HG02840 (cell line): Measurements from ENCODE around the gene THBS1.

Source experiments
- ATAC-seq: cut with Tn5 transposase; IDR thresholded peaks from one replicate; pipeline ENCODE4 v1.9.1; 2021; ENCODE audit warnings: mild to moderate bottlenecking, moderate library complexity, moderate number of reproducible peaks; ENCODE audit not compliant: unreplicated experiment, low FRiP score

THBS1 gene

DNA sequence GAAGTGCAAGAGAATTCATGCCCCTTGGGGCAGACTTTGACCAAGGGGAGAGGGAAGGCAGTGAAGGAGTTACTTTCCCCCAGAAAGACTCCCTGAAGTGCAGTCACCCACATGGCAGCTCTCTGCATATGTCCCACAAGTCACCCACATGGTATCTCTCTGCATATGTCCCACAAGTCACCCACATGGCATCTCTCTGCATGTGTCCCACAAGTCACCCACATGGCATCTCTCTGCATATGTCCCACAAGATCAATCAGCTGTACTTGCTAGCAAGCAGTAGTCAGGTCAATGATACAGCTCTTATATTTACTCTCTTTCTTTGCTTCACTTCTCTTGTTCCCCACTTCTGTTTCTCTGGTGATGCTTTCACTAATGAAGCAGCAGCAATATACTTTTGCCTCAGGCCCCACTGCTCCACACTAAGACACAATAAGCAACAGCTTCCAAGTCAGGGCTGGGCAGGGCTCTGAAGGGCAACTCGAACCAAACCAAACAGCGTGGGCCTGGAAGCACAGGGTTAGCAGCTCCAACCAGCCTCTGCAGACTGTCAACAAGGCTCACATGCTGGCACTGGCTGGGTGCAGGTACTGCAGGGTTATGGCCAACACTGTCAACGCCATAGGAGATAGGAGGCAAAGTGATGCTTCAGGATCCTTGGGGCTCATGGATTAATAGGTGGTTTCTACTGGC lies 46.7 kb downstream of the THBS1 start:
- ATAC-seq: no peak

DNA sequence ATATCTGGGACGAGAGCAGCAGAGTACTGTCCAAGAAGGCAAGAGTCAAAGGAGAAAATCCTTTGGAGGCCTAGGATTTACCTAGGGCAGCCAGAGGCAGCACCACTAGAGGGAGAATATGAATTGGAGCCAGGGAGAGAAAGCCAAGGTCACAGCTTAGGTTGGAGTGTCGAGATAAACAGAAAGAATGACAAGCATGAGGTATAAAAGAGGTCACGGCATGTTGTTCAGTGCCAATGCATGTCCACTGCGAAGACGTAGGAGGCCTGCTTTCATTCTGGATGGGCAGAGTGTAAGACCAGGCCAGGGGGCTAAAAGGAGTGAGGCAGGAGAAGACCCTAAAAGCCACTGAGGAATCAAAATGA lies 47.2 kb downstream of the THBS1 start:
- ATAC-seq: no peak

DNA sequence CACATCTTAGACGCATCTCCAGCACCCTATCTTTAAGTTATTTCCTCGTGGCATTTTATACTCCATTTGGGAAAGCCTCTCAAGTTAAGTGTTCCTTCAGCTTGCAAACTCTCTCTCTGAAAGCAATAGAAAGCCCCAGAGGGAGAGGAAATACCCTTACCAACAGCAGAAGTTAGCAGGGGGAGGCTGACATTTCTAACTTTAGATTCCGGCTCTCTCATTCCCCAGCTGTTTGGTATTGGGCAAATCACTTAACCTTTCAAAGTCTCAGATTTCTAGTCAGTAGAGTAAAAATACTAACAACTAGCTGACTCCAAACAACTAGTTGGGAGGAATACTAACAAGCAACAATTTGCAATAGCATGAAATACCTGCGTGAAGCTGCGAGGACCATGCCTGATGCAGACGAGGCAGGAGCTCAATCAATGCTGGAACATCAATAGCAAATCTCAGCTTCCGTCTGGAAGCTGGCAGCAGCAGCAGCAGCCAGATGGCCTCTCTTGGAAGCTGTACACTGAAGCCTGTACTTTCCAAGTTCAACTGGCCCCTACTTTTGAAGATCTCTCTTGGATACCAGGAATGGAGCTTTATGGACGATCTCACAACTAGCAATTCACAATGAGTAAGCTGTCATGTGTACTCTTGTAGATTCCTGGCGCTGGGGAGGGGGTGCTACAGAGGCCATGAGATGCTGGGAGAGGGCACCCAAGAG lies 47.8 kb downstream of the THBS1 start:
- ATAC-seq: no peak

DNA sequence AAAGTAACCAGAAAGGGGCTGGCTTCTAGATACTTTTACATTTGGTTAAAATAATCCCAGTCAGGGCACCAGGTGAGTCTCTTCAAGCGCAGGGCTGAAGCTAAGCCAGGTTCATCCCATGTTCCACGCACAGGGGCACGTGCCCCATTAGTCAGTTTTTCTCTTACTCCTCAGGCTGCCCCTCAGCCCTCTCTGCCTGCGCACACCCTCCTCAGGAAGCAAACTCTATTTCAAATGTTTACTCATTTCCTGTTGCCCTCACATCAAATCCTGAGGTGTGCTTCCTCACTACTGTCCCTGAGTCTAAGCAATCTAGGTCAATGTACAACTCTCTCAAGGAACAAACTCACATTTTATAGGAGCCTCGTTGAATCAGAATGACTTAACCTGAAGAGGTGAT lies 48.5 kb downstream of the THBS1 start:
- no peak for ATAC-seq

DNA sequence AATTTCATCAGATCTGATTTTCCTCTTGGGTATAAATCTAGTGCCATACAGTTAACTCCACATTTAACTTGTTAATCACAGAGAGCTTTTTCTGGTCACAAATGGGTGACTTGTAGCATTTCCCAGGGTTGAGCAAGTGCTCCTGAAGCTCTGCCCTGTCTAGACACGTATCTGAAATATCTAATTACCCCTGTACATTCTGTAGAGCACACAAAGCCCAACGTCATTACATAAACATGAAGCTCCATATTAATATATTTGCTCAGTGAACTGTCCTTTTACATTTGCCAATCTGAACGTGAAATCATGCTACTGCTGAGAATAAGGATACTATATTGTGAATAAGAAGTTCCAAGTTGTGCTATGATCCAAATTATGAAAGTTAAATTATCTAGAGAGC lies 49.0 kb downstream of the THBS1 start:
- no peak for ATAC-seq

DNA sequence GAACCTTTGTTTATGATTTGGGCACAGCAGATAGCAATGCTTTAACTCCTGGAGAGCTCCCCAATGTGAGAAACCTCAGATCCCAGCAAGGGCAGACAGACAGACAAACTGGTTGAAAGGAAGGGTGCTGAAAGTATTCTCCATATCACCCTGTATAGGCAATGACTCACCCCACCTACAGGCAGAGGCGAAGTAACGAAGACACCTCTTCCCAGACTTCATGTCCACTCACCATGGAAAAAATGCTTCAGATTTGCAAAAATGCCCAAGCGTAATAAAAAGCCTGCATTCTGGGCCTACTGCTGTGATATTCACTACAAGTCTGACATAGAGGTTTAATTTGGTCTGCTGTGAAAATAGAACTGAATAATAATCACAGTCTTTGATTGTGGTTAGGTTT lies 50.5 kb downstream of the THBS1 start:
- no peak for ATAC-seq

DNA sequence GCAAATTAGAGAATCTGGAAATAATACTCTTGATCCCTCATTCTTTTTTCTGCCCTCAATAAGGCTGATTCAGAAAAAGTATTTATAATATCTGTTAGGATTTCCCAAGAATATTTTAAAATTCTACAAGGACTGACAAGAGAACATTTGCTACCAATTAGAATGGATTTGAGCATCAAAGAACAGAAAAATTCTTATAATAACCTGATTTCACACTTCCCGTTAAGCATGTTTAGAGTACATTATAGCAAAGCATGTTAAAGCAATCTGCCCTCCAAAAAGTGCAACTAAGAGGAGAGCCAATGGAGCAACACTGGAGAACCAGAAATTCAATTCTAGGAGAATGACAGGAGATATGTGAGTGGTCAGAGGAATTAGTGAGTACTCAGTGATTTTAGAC lies 57.2 kb downstream of the THBS1 start:
- no peak for ATAC-seq

DNA sequence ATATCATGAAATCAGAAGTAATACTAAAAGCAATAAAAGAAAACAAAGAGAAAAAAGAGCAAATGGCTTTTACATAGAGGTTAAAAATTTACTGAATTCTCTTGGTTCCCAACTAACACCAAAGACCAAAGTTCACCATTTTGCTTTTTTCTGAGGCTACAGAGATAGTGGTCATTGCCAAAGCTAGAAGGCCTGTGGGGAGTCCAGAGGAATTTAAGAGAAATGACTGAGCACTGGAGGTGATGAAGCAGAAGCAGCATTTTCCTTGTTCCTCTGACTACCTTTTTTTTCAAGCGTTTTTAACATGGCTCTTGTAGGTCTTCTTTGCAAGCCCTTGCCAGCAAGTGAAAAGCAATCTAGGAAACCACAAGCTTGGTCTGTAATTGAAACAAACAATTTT lies 58.2 kb downstream of the THBS1 start:
- no peak for ATAC-seq

DNA sequence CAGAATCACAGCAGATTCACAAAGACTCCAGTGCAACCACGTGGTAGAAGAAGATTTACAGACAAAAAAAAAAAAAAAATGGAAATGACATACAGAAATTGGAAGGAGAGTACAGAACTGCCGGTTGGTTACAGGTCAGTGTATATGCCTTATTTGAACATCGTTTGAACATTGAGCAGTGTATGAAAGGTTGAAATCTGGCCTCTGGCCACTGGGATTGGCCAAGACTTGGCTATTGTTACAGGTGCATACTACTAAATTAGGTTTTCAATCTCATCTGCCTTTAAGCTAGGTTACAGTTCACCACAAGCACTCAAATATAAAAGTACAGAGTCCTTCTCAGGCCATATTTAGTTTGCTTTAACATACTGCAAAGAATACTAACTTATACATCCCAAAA lies 59.8 kb downstream of the THBS1 start:
- ATAC-seq: no peak

DNA sequence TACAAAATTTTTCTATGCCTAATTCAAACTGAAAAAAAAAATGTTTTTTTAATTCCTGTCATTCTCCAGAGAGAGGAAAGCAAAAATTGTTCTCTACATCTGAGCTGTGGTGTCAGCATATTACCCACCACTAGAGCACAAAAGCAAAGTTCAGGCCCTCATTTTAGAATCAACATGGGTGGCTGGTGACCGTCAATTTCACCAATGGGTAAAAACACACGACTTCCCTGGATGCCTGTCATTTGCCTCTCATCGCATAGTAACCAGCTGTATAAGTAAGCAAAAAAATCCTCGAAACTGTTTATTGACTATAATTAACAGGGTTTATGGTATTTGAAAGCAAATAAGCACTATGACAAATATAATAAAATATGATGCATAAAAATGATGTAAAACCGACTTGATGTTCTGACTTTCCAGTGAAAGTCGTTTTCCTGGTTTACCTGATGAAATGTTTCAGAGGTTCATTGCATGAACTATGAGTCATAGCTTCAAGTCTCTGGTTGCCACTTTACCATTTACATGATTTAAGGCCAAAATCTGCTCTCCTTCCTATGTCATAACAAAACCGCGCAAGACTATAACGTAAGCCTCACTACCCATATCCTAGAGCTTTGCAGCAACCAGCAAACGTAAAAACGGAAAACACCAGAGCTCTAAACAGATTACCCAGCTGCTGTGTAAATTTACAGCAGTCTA lies 60.5 kb downstream of the THBS1 start:
- ATAC-seq: no peak

DNA sequence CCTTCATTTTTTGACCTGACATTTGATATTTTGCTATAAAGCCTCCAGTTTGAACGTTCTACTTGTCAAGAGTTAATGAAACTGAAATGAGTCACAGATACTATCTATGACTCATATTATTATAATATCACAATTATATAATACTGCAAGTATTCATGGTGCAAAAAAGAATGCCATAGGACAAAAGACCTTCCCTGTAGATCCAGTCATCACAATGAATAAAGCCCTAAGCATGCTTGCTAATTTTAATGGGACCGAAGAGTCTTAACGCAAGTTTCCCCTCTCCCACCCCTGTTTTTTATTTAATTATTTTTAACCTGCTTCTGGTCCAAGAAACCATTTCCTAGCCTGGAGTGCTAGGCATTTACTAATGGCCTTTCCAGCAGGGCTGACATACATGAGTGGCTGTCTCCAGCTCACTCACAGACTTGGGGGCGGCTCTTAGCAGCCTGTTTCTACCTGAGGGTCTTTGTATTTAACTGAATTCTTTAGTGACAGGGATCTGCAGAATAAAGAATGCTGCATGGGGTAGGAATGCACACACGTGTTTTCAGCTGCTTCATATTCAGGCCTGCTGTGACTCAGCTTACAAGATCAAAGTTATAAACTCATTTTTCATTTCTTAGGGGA lies 61.2 kb downstream of the THBS1 start:
- ATAC-seq: no peak

DNA sequence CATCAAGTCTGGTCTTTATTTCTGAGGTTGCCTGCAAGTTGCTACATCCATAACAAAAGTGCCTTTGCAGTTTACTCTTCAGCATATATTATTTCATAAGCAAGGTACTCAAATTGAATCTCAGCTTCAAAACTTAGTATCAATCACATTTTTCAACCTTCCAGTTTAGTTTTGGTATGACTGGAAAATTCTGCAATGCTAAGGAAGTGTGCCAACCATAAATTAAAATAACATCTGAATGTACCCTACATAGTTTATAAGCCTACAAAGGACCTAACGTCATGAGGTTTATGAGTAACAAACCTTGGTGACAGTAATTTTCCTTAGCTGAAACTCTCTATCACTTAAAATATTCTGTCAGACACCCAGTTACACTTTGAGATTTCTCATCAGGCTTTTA lies 62.8 kb downstream of the THBS1 start:
- no peak for ATAC-seq

DNA sequence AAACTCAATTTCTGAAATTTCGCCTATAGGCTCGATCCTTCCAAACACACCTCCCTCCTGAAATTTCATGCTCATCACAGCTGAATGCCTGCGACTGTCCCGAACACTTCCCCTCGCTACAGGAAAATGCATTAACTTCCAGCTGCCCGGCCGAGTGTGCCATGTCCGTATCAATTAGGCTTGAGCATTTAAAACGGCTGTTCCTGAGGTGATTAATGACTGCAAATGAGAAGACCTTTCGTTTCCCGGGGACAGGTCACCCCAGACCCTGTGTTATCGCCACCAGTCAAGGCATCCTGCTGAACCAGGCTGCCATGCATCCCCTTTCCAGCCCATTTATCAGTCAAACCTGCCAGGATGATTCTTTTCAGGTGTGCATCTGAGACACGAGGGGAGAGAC lies 63.3 kb downstream of the THBS1 start:
- no peak for ATAC-seq

DNA sequence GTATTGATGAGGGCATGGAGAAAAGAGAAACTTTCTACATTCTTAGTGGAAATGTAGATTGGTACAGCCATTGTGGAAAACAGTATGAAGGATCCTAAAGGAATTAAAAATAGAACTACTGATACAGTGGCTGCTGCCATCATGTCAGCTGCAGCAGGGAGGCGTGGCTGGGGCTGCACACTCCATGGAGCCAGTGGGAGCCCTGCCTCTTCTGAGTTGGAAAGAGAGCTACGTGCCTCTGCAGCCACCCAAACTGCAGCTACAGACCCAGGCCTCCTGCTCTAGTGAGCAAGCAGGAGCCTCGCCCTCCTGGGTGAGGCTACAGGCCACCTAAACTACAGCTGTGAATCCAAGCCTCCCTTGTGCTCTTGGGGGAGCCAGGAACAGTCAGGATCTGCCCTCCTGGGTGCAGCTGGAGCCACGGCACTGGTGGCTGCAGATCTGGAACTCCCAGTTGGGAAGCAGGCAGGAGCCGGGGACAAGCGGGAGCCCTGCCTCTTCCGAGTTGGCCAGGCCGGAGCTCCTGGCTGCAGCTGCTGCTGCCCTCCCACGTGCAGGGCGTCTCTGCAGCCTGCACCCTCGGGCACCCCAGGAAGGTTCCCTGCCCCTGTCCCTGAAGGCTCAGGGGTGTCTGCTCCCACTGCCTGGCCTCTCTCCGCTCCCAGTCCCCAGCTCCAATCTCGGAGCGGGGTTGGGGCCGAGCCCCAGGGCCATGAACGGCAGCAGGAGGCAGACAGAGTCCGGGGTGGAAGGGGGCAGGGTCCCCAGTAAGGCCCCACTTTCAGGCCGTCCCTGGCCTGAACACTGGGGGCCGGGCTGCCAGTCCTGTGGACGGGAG lies 64.5 kb downstream of the THBS1 start:
- no peak for ATAC-seq

DNA sequence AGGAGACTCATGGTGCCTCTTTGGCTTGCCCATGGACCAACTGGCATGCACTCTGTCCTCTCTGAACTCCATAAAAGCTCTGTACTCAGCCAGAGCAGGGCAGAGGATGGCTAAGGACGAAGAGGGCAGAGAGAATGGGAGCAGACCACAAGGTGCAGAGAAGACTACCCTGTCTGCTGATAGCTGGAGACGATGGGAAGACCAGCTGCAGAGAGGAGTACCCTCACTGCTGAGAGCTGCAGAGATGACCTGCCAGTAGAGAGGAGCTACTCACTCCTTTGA lies 65.0 kb downstream of the THBS1 start:
- ATAC-seq: no peak

DNA sequence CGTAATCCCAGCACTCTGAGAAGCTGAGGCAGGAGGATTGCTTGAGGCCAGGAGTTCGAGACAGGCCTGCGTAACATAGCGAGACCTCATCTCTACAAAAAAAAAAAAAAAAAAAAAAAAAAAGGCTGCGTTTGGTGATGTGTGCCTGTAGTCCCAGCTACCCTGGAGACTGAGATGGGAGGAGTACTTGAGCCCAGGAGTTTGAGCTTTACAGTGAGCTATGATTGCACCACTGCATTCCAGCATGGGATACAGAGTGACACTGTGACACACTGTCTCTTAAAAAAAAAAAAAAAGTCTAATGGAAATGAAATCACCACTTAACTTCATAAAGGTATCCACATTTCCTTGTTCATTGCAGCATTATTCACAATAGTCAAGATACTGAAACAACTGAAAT lies 65.5 kb downstream of the THBS1 start:
- no peak for ATAC-seq
